Left forelimb (tissue), 1 donor: ENCODE measurements around the gene PRAMEF15.
"Not testable (repeated sequence)": the region's sequence is repeated elsewhere in the genome, so short reads cannot be mapped to it uniquely, and the experiment has no call there.

Experiments used
- DNase-seq: peaks from one replicate; pipeline ENCODE4 v3.0.0-alpha.2; 2018; ENCODE audit warnings: low spot score

PRAMEF15 gene

DNA sequence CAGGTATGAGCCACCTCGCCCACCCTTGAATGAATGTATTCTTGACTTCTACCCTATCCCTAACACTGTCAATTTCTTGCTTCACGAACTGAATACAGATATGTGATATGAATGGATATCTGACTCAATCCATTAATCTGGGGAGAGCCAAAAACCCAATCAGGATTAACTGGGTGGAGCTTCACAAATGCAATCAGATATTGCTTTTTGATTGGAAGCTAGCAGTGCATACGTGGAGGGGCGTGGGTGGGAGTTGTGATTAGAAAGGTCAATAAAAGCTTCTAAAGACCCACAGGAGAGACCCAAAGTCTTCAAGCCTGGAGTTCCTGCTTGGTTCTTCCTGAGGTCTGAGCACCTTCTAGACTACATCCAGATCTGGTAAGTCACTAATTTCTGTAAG lies at the start of gene PRAMEF15:
PRAMEF15 (plus strand) TSS at position 301 of the 400 bp plus-strand sequence. CDS start 2,827 bp downstream, outside the sequence.
- not testable (repeated sequence) for DNase-seq

DNA sequence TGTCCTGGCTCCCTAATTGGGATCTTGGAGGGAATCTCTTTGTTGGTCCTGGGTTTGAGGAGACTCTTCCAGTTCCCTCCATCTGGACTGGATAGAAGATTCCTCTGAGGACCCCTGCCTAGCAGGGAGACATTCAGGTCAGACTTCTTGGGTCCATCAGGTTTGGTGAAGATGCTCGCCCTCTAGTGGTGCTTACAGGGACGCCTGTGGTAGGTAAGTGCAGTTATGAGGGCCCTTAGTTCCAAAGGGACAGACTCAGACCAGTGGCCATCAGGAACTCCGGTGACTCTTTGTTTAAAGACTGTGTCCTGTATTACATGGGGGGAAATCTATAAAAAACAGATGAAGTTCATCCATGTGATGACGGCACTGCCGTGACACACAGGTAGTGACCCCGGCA lies 38.4 kb upstream of the PRAMEF15 start:
- DNase-seq = not testable (repeated sequence)

DNA sequence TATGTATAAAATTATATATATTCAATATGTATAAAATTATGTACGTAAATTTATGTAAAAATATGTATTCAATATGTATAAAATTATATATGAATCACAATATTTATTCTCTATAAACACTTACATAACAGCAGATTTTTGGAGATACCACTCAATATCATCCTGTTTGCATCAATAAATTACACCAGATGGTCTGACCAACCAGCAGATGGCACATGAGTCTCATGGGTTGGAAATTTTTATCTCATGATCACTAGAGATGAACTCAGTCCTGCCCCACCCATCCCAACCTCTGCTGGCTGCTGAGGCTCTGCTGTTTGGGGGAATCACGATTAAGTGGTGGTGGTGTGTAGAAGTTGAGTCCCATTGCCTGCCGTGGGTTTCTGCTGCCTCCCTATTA lies 35.8 kb upstream of the PRAMEF15 start:
- DNase-seq = not testable (repeated sequence)

DNA sequence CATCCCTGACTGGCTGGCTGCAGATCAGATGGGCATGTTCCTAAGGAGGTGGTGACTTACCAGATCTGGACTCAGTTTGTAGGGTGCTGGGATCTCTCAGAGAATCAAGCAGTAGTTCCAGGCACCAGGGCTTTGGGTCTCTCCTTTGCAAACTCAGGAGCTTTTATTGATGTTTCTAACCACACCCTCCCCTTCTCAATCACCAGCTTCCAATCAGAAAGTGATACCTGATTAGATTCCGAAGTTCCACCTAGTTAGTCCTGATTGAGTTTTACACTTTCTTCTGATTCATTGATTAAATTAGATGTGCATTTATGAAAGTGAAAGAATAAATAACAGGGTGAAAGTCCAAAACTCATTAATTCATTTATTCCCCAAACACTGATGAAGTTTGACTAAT lies 30.3 kb upstream of the PRAMEF15 start, which contains the start of gene PRAMEF8:
PRAMEF8 (minus strand) TSS at position 101 of the 400 bp plus-strand sequence. CDS start 1,046 bp downstream, outside the sequence.
- DNase-seq = not testable (repeated sequence)

DNA sequence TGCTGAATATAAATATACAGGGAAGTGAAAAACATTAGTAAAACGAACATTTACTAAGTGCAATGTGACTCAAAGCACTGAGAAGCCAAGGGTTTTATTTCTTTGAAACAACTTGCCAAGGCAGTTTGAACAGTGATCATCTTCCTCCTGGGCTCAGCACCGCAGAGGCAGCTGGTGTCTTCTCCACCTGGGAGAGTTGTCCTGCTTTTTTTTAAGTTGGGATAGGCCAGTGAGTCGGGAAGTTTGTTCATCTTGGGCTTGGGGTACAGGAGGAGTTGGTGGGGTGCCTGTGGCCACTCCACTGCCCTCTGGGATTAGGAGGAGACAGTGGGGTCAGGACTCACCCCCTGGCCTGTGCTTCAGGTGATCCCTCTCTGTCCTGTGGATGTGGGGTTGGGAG lies 26.4 kb upstream of the PRAMEF15 start:
- not testable (repeated sequence) for DNase-seq

DNA sequence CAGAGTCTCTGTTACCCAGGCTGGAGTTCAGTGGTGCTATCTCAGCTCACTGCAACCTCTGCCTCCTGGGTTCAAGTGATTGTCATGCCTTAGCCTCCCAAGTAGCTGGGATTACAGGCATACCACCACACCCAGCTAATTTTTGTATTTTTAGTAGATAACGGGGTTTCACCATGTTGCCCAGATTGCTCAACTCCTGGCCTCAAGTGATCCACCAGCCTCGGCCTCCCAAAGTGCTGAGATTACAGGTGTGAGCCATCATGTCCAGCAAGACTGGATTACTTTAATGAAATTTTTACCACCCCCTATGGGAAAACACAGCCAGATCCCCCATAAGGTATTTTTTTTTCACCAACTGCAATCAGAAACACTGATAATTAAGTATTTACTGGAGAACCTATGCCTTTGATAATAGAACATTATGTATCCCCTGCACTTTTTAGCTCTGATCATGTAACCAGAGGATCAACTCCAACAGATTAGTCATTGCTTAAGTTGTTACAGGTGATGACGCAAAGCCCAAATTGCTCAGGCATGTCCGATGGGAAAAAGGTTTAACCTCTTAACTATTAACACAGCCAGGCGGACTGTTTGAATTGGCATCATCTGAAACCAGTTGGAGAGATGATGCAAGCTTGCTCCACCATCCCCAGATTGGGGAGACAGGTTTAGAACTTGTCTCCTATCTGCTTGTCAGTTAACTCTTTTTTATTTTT lies 18.0 kb upstream of the PRAMEF15 start:
- DNase-seq = not testable (repeated sequence)

DNA sequence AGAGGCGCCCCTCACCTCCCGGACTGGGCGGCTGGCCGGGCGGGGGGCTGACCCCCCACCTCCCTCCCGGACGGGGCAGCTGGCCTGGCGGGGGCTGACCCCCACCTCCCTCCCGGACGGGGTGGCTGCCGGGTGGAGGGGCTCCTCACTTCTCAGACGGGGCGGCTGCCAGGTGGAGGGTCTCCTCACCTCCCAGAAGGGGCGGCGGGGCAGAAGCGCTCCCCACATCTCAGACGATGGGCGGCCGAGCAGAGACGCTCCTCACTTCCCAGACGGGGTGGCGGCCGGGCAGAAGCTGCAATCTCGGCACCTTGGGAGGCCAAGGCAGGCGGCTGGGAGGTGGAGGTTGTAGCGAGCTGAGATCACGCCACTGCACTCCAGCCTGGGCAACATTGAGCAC lies 16.7 kb upstream of the PRAMEF15 start:
- DNase-seq = not testable (repeated sequence)

DNA sequence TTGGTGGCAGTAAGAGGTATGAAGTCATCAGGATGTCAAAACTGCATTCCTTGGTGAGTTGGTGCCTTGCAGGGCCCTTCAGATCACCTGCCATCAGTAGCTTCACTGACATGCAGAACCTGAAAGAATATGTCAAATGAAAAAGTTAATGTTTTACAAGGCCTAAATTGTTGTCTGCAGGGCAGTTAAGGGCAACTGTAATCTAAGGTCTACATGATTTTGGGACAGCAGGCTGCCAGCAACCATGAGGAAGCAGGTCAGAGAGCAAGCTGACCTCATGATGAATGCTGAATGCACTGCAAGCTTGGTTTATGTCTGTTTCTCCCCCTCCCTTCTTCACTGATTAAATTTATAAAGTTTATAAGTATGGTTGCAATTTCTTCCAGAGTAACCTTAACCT lies 13.2 kb upstream of the PRAMEF15 start:
- DNase-seq = not testable (repeated sequence)

DNA sequence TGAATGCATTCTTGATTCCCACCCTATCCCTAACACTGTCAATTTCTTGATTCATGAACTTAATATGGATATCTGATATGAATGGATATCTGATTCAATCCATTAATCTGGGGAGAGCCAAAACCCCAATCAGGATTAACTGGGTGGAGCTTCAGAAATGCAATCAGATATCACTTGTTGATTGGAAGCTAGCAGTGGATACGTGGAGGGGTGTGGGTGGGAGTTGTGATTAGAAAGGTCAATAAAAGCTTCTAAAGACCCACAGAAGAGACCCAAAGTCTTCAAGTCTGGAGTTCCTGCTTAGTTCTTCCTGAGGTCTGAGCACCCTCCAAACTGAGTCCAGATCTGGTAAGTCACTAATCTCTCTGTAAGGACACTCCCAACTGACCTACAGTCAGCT lies 12.1 kb upstream of the PRAMEF15 start, which contains the start of gene PRAMEF33:
PRAMEF33 (plus strand) TSS at position 301 of the 400 bp plus-strand sequence. CDS start 2,416 bp downstream, outside the sequence.
- not testable (repeated sequence) for DNase-seq

DNA sequence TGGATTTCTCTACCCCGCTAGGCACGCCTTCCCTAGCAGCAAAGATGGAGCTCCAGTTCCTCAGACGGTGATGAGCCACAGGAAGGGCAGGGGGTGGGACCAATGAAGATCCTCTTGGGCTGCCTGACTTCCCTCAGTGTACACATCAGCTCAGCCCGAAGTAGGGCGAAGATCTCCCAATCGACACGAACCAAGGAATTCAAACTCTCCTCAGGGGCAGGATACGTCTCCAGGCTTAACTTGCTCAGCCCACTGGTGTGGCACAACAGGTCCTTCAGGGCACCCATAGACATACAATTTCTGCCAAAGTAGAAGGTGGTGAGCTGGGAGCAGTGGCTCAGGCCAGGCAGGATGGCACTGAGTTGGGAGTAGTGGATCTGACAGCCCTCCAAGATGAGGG lies 27.1 kb downstream of the PRAMEF15 start:
- not testable (repeated sequence) for DNase-seq

DNA sequence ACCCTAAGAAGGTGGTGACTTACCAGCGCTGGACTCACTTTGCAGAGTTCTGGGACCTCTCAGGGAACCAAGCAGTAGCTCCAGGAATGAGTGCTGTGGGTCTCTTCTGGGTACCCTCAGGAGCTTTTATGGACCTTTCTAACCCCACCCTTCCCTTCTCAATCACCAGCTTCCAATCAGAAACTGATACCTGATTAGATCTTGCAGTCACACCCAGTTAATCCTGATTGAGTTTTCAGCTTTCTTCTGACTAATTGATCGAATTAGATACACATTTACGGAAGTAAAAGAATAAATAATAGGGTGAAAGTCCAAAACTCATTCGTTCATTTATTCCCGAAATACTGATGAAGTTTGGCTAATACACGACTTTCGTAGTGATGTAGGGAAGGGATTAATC lies 31.7 kb downstream of the PRAMEF15 start, which contains the start of gene PRAMEF14:
PRAMEF14 (minus strand) TSS at position 101 of the 400 bp plus-strand sequence. CDS start 1,820 bp downstream, outside the sequence.
- not testable (repeated sequence) for DNase-seq

DNA sequence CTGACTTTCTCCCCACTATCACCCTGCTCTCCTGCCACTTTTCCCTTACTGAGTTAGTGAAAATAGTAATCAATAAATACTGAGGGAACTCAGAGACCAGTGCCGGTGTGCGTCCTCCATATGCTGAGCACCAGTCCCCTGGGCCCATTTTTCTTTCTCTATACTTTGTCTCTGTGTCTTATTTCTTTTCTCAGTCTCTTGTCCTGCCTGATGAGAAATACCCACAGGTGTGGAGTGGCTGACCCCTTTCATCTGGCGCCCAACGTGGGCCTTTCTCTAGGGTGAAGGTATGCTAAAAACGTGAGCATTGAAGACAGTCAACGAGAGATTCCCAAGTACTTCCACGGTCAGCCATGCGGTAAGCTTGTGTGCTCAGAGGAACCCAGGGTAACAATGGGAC lies 38.1 kb downstream of the PRAMEF15 start:
- not testable (repeated sequence) for DNase-seq

DNA sequence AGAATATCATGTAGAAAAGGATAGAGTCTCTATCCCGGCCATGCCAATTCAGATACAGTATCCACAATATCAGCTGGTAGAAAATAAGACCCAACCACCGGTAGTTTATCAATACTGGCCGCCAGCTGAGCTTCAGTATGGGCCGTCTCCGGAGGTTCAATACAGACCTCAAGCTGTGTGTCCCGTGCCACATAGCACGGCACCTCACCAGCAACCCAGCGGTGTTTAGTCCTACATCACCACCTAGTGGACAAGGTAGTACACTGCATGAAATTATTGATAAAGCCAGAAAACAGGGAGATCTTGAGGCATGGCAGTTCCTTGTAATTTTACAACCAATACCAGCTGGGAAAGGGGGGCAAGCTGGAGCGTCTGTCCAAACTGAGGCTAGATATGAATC lies 39.1 kb downstream of the PRAMEF15 start:
- not testable (repeated sequence) for DNase-seq

DNA sequence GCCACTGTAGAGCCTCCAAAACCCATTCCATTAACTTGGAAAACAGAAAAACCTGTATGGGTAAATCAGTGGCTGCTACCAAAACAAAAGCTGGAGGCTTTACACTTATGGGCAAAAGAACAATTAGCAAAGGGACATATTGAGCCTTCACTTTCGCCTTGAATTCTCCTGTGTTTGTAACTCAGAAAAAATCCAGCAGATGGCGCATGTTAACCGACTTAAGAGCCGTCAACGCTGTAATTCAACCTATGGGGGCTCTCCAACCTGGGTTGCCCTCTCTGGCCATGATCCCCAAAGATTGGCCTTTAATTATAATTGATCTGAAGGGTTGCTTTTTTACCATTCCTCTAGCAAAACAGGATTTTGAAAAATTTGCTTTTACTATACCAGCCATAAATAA lies 41.4 kb downstream of the PRAMEF15 start:
- DNase-seq = not testable (repeated sequence)

DNA sequence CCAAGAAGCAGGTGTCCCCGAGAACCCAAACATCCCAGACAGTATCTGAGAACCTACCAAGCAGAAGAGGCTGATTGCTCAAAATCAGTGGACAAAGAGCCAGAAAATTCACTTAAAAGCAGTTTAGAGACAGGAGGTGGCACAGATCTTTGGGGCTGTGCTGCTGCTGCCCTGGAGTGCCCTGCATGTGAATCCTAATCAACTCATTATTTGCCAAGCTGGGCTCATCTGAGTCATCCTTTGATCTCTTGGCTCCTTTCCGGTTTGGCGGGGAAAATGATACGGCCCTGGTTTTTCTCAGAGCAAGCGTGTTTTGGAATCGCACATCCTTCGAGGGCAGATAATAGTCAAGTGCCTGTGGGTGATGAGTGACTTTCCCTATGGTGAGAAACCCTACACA lies 47.0 kb downstream of the PRAMEF15 start:
- DNase-seq = not testable (repeated sequence)

DNA sequence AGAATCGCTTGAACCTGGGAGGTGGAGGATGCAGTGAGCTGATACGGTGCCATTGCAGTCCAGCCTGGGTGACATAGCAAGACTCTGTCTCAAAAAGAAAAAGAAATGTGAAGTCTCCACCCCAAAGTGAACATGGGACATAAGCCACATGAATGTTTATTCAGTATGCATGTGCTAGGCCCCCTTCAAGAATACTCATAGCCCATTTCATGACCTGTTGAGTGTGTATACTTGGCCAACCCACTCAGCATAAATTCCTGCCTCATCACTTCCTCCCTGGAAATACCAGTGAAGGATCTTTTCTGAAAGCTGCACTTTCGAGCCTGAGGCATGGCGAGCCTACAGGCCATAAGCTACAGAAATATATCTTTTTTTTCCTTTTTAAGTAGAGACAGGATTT lies 49.5 kb downstream of the PRAMEF15 start:
- DNase-seq = not testable (repeated sequence)

DNA sequence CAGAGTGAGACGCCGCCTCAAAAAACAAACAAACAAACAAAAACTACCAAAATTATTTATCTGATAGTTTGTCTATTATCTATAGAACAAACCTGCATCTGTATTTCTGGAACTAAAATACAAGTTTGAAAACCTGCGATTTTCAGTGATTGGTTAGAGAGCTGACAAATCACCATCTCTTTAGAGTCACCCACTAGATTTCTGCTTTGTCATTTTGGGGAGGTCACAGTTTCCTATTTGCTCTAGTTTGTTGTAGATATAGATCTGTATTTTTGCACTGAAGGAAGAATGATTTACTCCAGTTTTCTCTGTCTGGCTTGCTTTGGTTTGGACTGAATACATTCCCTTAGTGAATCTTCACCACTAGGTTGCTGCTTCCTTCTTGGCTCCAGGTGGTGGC lies 51.2 kb downstream of the PRAMEF15 start:
- DNase-seq = not testable (repeated sequence)

DNA sequence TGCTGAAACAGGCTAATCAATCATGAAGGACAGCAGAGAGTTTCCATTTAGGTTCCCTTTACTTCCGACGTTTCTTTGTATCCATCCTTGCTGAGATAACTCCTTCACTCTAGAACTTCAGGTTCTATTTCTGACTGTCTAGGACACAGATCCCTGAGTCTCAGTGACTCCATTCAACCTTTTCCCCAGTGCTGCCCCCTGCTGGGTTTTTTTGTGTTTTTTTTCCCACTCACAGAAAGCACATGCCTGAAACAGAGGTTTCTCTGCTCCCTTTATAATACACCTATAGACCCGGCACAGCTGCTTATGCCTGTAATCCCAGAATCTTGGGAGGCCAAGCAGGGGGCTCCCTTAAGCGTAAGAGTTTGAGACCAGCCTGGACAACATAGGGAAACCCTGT lies 53.2 kb downstream of the PRAMEF15 start:
- DNase-seq = not testable (repeated sequence)
